CMK (cell line): ENCODE data around the gene UBA3.

Source experiments
- DNase-seq: peaks from one replicate; pipeline ENCODE4 v3.0.0-alpha.2; 2010; ENCODE audit warnings: low read depth

The UBA3 gene

GRCh38 chr3:69011096-69011730, 69.0 kb downstream of the UBA3 start:
- no peak for DNase-seq

GRCh38 chr3:69009559-69010410, 70.4 kb downstream of the UBA3 start:
- no peak for DNase-seq

GRCh38 chr3:69008980-69009379, 71.2 kb downstream of the UBA3 start:
- DNase-seq = no peak

- no peak for DNase-seq
Observed at GRCh38 chr3:69005791-69006482, 74.2 kb downstream of the UBA3 start.

- DNase-seq = no peak
Observed at GRCh38 chr3:69005071-69005790, 74.9 kb downstream of the UBA3 start.
